Esophagus muscularis mucosa (tissue), 3 donors: Measurements from ENCODE around the gene BDH1.

Experiments used
- CTCF ChIP-seq, 3 experiments: fragments of 200-600 bp in 2 of 3; fragments of 450-650 bp in 1 of 3; sonication (generic) in 2 of 3; IDR thresholded peaks; one replicate each; pipeline ENCODE4 v1.5.1; 2017 to 2019; ENCODE audit warnings: antibody characterized with exemption in 3 of 3, mild to moderate bottlenecking in 2 of 3, moderate library complexity in 1 of 3
- POLR2AphosphoS5 ChIP-seq, 2 donors: sonication (generic); formaldehyde crosslinking; IDR thresholded peaks; one replicate each; pipeline ENCODE4 v1.6.1; 2017; ENCODE audit warnings: antibody characterized with exemption in 2 of 2

GRCh38 chr3:197522881-197523441, 32.8 kb downstream of the BDH1 start:
- TF ChIP-seq POLR2AphosphoS5 (IDR thresholded peaks at IDR 0.05) (no peak), CTCF (IDR thresholded peaks at IDR 0.05) (no peak)
